SH-SY5Y (cell line): ENCODE results near the gene PRAMEF27.
"Not testable (repeated sequence)": the region's sequence is repeated elsewhere in the genome, so short reads cannot be mapped to it uniquely, and the experiment has no call there.

Experiments
- GATA2 ChIP-seq: IDR thresholded peaks from 2 replicates; pipeline ENCODE4 v1.6.1; 2011; ENCODE audit warnings: mild to moderate bottlenecking, low read depth, low read length
- GATA3 ChIP-seq: IDR thresholded peaks from 2 replicates; pipeline ENCODE4 v1.6.1; 2011; ENCODE audit warnings: low read depth, mild to moderate bottlenecking, low read length, moderate library complexity

The PRAMEF27 gene

DNA sequence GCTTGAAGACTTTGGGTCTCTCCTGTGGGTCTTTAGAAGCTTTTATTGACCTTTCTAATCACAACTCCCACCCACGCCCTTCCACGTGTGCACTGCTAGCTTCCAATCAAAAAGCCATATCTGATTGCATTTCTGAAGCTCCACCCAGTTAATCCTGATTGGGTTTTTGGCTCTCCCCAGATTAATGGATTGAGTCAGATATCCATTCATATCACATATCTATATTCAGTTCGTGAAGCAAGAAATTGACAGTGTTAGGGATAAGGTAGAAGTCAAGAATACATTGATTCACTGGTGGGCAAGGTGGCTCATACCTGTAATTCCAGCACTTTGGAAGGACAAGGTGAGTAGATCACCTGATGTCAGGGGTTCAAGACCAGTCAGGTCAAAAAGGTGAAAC is at the start of gene PRAMEF27:
Gene PRAMEF27 (minus strand): TSS at position 101 of the 400 bp plus-strand sequence. CDS start 2,916 bp downstream, outside the sequence.
- not testable (repeated sequence) for TF ChIP-seq GATA3, GATA2

DNA sequence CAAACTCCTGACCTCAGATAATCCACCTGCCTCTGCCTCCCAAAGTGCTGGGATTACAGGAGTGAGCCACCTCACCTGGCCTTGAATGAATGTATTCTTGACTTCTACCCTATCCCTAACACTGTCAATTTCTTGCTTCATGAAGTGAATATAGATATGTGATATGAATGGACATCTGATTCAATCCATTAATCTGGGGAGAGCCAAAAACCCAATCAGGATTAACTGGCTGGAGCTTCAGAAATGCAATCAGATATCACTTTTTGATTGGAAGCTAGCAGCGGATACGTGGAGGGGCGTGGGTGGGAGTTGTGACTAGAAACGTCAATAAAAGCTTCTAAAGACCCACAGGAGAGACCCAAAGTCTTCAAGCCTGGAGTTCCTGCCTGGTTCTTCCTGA is 14.1 kb upstream of the PRAMEF27 start, which contains the start of gene PRAMEF25:
Gene PRAMEF25 (plus strand): TSS at position 301 of the 400 bp plus-strand sequence. CDS start 2,920 bp downstream, outside the sequence.
- TF ChIP-seq GATA2, GATA3: not testable (repeated sequence)
